ENCODE data around the gene NXPE1. TPM values are rescaled to one million over a fixed set of nuclear protein-coding genes. Genes with fewer than 3 reads are reported as not detected.

NXPE1 gene
- total and polyA plus RNA-seq, 9 of the 15 experiments (the other 6 are each of a cell fraction or from before 2014, with no cell fraction given), result not detected

DNA sequence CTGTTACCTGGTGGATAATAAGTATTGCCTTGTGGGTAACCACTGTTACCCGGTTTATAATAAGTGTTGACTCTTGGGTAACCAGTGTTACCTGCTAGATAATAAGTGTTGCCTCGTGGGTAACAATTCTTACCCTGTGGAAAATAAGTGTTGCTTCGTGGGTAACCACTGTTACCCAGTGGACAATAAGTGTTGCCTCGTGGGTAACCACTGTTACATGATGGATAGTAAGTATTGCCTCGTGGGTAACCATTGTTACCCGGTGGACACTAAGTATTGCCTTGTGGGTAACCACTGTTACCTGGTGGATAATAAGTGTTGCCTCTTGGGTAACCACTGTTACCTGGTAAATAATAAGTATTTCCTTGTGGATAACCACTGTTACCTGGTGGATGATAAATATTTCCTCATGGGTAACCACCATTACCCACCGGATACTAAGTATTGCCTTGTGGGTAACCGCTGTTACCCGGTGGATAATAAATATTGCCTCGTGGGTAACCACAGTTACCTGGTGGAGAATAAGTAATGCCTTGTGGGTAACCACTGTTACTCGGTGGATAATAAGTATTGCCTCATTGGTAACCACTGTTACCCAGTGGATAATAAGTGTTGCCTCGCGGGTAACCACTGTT, 44.6 kb upstream of the NXPE1 start:
- CTCF ChIA-PET (ENCODE audit: low intra/inter-chr PET ratio), result no interaction called here
- H3K4me2 ChIP-seq (ENCODE audit: insufficient read depth, low read length), result no peak overlapping the region
- no peaks in the 10 kb centered on the region for H3K27me3 ChIP-seq (ENCODE audit: control insufficient read depth in 2 of 2, insufficient read depth in 2 of 2, low read length in 2 of 2)
- POLR2A ChIA-PET, result no interaction called here
- H3K9me1 ChIP-seq (ENCODE audit: control insufficient read depth, insufficient read depth, low read length), result no peaks in the 10 kb centered on the region
- H4K20me1 ChIP-seq (replicated peaks; ENCODE audit: control insufficient read depth, insufficient read depth, low read length), result no peaks in the 10 kb centered on the region
- FAIRE-seq (no peak), DNase-seq (ENCODE audit: extremely low read depth in 1 of 4, low spot score in 3 of 4) (no peak), ATAC-seq (no peak)
- in situ Hi-C loops (cut with MboI) (no loop called here), intact Hi-C loops (cut with micrococcal nuclease) (no loop called here)
- H3K36me3 ChIP-seq (ENCODE audit: control insufficient read depth, insufficient read depth, low read length), result no peaks in the 10 kb centered on the region
- BruUV-seq (replicated peaks), result no TSS peak
- no peak overlapping the region for H3K9ac ChIP-seq (ENCODE audit: insufficient read depth in 1 of 2, low read depth in 2 of 2, low read length in 2 of 2)
- no peak overlapping the region for H3K4me3 ChIP-seq
- no peak overlapping the region for H2AFZ ChIP-seq (ENCODE audit: low read depth, low read length)
- H3K79me2 ChIP-seq (ENCODE audit: control insufficient read depth, insufficient read depth, low read length), result no peaks in the 10 kb centered on the region
- H3K4me1 ChIP-seq (replicated peaks in 1 of 2; ENCODE audit: control insufficient read depth in 2 of 2, insufficient read depth in 2 of 2, low read length in 2 of 2), result no peaks in the 10 kb centered on the region
- no peak overlapping the region for H3K27ac ChIP-seq (ENCODE audit: extremely low read depth, low read depth, low read length)
- peaks cover 1% of the 10 kb centered on the region for H3K9me3 ChIP-seq (replicated peaks; ENCODE audit: control insufficient read depth, insufficient read depth, low read depth, low read length)
- WGBS (ENCODE audit: insufficient coverage, low coverage, missing lambda C conversion rate), result 1% methylated on average over 13 of the region's 13 CpGs
- TF ChIP-seq ZNF583 (CRISPR knock-in tag; IDR thresholded peaks at IDR 0.05), result no peak
- TF ChIP-seq ZNF695 (CRISPR knock-in tag; IDR thresholded peaks at IDR 0.05), result no peak
- no peak for TF ChIP-seq NCOA6 (IDR thresholded peaks at IDR 0.05)
- TF ChIP-seq ZNF431 (CRISPR knock-in tag; IDR thresholded peaks at IDR 0.05), result no peak
- TF ChIP-seq MAFF (IDR thresholded peaks at IDR 0.05; ENCODE audit: low read length), result no peak
- no peak for TF ChIP-seq CSDE1 (IDR thresholded peaks at IDR 0.05)
- no peak for TF ChIP-seq HNRNPL (IDR thresholded peaks at IDR 0.05; ENCODE audit: low read depth, low read length)
- no peak for TF ChIP-seq ZNF586 (CRISPR knock-in tag; conservative IDR thresholded peaks at IDR 0.05)
- no peak for TF ChIP-seq EHMT2 (IDR thresholded peaks at IDR 0.05)
- TF ChIP-seq, protein P1, sequence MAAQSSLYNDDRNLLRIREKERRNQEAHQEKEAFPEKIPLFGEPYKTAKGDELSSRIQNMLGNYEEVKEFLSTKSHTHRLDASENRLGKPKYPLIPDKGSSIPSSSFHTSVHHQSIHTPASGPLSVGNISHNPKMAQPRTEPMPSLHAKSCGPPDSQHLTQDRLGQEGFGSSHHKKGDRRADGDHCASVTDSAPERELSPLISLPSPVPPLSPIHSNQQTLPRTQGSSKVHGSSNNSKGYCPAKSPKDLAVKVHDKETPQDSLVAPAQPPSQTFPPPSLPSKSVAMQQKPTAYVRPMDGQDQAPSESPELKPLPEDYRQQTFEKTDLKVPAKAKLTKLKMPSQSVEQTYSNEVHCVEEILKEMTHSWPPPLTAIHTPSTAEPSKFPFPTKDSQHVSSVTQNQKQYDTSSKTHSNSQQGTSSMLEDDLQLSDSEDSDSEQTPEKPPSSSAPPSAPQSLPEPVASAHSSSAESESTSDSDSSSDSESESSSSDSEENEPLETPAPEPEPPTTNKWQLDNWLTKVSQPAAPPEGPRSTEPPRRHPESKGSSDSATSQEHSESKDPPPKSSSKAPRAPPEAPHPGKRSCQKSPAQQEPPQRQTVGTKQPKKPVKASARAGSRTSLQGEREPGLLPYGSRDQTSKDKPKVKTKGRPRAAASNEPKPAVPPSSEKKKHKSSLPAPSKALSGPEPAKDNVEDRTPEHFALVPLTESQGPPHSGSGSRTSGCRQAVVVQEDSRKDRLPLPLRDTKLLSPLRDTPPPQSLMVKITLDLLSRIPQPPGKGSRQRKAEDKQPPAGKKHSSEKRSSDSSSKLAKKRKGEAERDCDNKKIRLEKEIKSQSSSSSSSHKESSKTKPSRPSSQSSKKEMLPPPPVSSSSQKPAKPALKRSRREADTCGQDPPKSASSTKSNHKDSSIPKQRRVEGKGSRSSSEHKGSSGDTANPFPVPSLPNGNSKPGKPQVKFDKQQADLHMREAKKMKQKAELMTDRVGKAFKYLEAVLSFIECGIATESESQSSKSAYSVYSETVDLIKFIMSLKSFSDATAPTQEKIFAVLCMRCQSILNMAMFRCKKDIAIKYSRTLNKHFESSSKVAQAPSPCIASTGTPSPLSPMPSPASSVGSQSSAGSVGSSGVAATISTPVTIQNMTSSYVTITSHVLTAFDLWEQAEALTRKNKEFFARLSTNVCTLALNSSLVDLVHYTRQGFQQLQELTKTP (IDR thresholded peaks at IDR 0.05; ENCODE audit: low read depth in 1 of 2, partially characterized antibody in 2 of 2), result no peak
- no peak for TF ChIP-seq MED1 (CRISPR knock-in tag; IDR thresholded peaks at IDR 0.05; ENCODE audit: borderline replicate concordance)
- TF ChIP-seq EGR1 (conservative IDR thresholded peaks at IDR 0.05), result no peak
- TF ChIP-seq, protein P2, sequence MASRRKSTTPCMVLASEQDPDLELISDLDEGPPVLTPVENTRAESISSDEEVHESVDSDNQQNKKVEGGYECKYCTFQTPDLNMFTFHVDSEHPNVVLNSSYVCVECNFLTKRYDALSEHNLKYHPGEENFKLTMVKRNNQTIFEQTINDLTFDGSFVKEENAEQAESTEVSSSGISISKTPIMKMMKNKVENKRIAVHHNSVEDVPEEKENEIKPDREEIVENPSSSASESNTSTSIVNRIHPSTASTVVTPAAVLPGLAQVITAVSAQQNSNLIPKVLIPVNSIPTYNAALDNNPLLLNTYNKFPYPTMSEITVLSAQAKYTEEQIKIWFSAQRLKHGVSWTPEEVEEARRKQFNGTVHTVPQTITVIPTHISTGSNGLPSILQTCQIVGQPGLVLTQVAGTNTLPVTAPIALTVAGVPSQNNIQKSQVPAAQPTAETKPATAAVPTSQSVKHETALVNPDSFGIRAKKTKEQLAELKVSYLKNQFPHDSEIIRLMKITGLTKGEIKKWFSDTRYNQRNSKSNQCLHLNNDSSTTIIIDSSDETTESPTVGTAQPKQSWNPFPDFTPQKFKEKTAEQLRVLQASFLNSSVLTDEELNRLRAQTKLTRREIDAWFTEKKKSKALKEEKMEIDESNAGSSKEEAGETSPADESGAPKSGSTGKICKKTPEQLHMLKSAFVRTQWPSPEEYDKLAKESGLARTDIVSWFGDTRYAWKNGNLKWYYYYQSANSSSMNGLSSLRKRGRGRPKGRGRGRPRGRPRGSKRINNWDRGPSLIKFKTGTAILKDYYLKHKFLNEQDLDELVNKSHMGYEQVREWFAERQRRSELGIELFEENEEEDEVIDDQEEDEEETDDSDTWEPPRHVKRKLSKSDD (conservative IDR thresholded peaks at IDR 0.05; ENCODE audit: low read length), result no peak
- no peak for TF ChIP-seq FOXP1 (CRISPR knock-in tag; IDR thresholded peaks at IDR 0.05)
- no peak for TF ChIP-seq KLF1 (tag; IDR thresholded peaks at IDR 0.05)
- TF ChIP-seq MAFG (tag; conservative IDR thresholded peaks at IDR 0.05), result no peak
- TF ChIP-seq POLR2G (IDR thresholded peaks at IDR 0.05; ENCODE audit: low read depth, low read length), result no peak
- no peak for TF ChIP-seq BCL6 (CRISPR knock-in tag; IDR thresholded peaks at IDR 0.05)
- no peak for TF ChIP-seq CHD4 (IDR thresholded peaks at IDR 0.05; ENCODE audit: insufficient read depth, insufficient replicate concordance, low read depth, low read length, poor library complexity, severe bottlenecking)

Measured in K562 (cell line).